Thyroid gland (tissue), 4 donors: Measurements from ENCODE around the gene TPH2. TPM values are rescaled to one million over a fixed set of nuclear protein-coding genes. Genes with fewer than 3 reads are reported as not detected.

Source experiments
- DNase-seq, 2 donors: peaks; one replicate each; pipeline ENCODE4 v3.0.0-alpha.2; 2019
- H3K27ac ChIP-seq, 3 donors: fragments of 200-600 bp; sonication (generic); 1 replicate in 2 of 3; 2 replicates in 1 of 3; pipeline ENCODE4 v1.5.1; 2016 to 2019; ENCODE audit warnings: mild to moderate bottlenecking in 1 of 3, moderate library complexity in 1 of 3
- H3K27me3 ChIP-seq: fragments of 200-600 bp; sonication (generic); one replicate; pipeline ENCODE4 v1.5.1; 2019
- H3K36me3 ChIP-seq, 2 donors: fragments of 200-600 bp; sonication (generic); one replicate each; pipeline ENCODE4 v1.5.1; 2016 to 2019
- H3K4me1 ChIP-seq, 2 donors: fragments of 200-600 bp; sonication (generic); one replicate each; pipeline ENCODE4 v1.5.1; 2017 to 2019
- H3K4me3 ChIP-seq, 3 donors: fragments of 200-600 bp; sonication (generic); replicated peaks in 1 of 3; 1 replicate in 2 of 3; 2 replicates in 1 of 3; pipeline ENCODE4 v1.5.1; 2016; ENCODE audit warnings: mild to moderate bottlenecking in 1 of 3
- H3K9me3 ChIP-seq: fragments of 200-600 bp; sonication (generic); one replicate; pipeline ENCODE4 v1.5.1; 2017
- CTCF ChIP-seq, 6 experiments: fragments of 200-600 bp in 3 of 6; fragments of 450-650 bp in 3 of 6; sonication (generic) in 3 of 6; IDR thresholded peaks; one replicate each; pipeline ENCODE4 v1.5.1; 2016 to 2019; ENCODE audit warnings: antibody characterized with exemption in 6 of 6, mild to moderate bottlenecking in 2 of 6, inconsistent platforms in 1 of 6, moderate library complexity in 1 of 6
- POLR2A ChIP-seq, 2 donors: fragments of 450-650 bp; IDR thresholded peaks; one replicate each; pipeline ENCODE4 v1.6.1; 2017; ENCODE audit warnings: antibody characterized with exemption in 2 of 2, mild to moderate bottlenecking in 2 of 2, moderate library complexity in 1 of 2
- WGBS, 2 donors: methylation state at CpG; one replicate each; pipeline ENCODE4 v1.1.5; 2017; 5-methylcytosine and 5-hydroxymethylcytosine counted together
- intact Hi-C: fragments of 100-400 bp; cut with DNase I; formaldehyde crosslinking; loops from one replicate; pipeline ENCODE4 v1.15.1; 2023
- total RNA-seq, 4 donors: library from RNA; depleted of rRNA; stranded (reverse); fragments of >200 nt; gene quantifications; one replicate each; pipeline ENCODE4 v1.2.3, GENCODE V29; 2016

The TPH2 gene
- total RNA-seq, 4 donors from 2014 or later = not detected

GRCh38 chr12:72076558-72076915 is 137.9 kb downstream of the TPH2 start:
- DNase-seq = no peak
- 66 to 83% methylated on average over 3 of the region's 3 CpGs for WGBS, 2 donors

DNA sequence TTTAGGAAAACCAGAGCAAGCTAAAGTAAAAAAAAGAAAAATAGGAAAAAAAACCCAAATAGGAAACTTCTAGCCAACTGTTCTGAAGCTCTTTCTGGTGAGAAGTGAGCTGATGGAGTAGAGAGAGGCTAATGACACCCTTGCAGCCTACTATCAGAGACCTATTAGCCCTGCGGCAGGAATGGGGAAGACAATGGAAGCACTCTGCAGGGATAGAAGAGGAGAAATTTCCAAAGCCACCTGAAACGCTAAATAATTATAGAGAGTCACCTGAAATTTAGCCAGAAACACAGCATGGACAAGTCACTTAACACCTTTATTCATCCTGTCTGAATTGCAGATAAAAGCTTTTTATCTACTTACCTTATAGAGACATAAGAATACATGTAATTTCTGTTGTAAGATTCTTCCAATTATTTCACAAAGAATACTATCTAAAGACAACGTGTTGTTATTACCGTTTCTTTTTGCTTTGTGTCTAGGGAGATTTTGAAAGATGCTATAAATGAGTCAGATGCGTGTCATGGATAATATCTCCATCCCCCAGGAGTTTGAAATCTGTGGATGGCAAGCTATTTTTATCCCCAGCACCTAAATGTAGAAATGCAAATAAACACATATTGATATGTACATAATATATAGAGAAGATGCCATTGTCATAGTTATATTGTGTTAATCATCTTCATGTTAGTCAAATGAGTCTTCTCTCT is 138.6 kb downstream of the TPH2 start:
- intact Hi-C loops = no loop called here
- TF ChIP-seq CTCF (IDR thresholded peaks at IDR 0.05) (no peak), POLR2A (IDR thresholded peaks at IDR 0.05) (no peak)
- Histone ChIP-seq H3K9me3 (no peaks in the 10 kb centered on the region), H3K27ac (no peak overlapping the region), H3K4me1 (no peaks in the 10 kb centered on the region), H3K27me3 (no peaks in the 10 kb centered on the region), H3K36me3 (no peaks in the 10 kb centered on the region), H3K4me3 (no peak overlapping the region)
- WGBS, 2 donors = 72 to 79% methylated on average over 5 of the region's 5 CpGs
- DNase-seq = no peak

More at GRCh38 chr12:72076558-72076915, 137.9 kb downstream of the TPH2 start:
- no peaks in the 10 kb centered on the region for H3K9me3 ChIP-seq
- H3K4me3 ChIP-seq = no peak overlapping the region
- no peak overlapping the region for H3K27ac ChIP-seq
- no peaks in the 10 kb centered on the region for H3K4me1 ChIP-seq
- TF ChIP-seq CTCF (IDR thresholded peaks at IDR 0.05) = no peak
- no peak for TF ChIP-seq POLR2A (IDR thresholded peaks at IDR 0.05)
- H3K27me3 ChIP-seq = no peaks in the 10 kb centered on the region
- intact Hi-C loops = no loop called here
- no peaks in the 10 kb centered on the region for H3K36me3 ChIP-seq

- WGBS, 2 donors = 44 to 45% methylated on average over 2 of the region's 2 CpGs
- Histone ChIP-seq H3K4me3 (no peak overlapping the region), H3K27ac (no peak overlapping the region), H3K27me3 (no peaks in the 10 kb centered on the region), H3K9me3 (no peaks in the 10 kb centered on the region), H3K36me3 (no peaks in the 10 kb centered on the region), H3K4me1 (no peaks in the 10 kb centered on the region)
- intact Hi-C loops = no loop called here
- TF ChIP-seq CTCF (IDR thresholded peaks at IDR 0.05) = no peak
- no peak for TF ChIP-seq POLR2A (IDR thresholded peaks at IDR 0.05)
- no peak for DNase-seq
Measured at GRCh38 chr12:72081777-72082176, 143.1 kb downstream of the TPH2 start.

Other genes starting within 250 kb of the TPH2 start
- gene RAB21, start 184.0 kb upstream of the TPH2 start, total RNA-seq = 10 to 100 TPM; 16.0 to 55.1 (median 28.1) TPM
- gene TBC1D15, start 99.1 kb upstream of the TPH2 start, total RNA-seq = 10 to 100 TPM; 45.0 to 80.4 (median 56.3) TPM